ENCODE data around the gene PLXDC2. TPM values are rescaled to one million over a fixed set of nuclear protein-coding genes. Genes with fewer than 3 reads are reported as not detected.

Gene PLXDC2
- total RNA-seq, 1 experiment from 2014 or later: 0.20 TPM

- intact Hi-C loops (cut with micrococcal nuclease): no loop called here
- peaks cover 4 to 14% of the 10 kb centered on the region in 2 experiments; a peak in 2 of 4 replicates for H3K9me3 ChIP-seq (ENCODE audit: control insufficient read depth in 1 of 2, insufficient read depth in 1 of 2, low read depth in 1 of 2, low read length in 2 of 2)
- H3K9me2 ChIP-seq (ENCODE audit: insufficient read depth): no peaks in the 10 kb centered on the region
- H3K27ac ChIP-seq (ENCODE audit: low read depth, low read length): no peak overlapping the region
- H4K20me1 ChIP-seq (ENCODE audit: insufficient read depth): no peaks in the 10 kb centered on the region
- H3K27me3 ChIP-seq (ENCODE audit: insufficient read depth, low read length): no peaks in the 10 kb centered on the region
- H2AFZ ChIP-seq (ENCODE audit: low read depth, low read length, poor library complexity, severe bottlenecking): no peak overlapping the region
- ATAC-seq (no peak), DNase-seq (ENCODE audit: low read depth, low spot score) (no peak)
- H3K4me2 ChIP-seq (ENCODE audit: low read length): no peak overlapping the region
- ChIA-PET RAD21 (ENCODE audit: low non-redundant PET in 1 of 2, low total read pairs in 2 of 2, uncharacterized antibody in 2 of 2, unreplicated experiment in 2 of 2) (no interaction called here), CTCF (no interaction called here), POLR2A (no interaction called here)
- H3K9ac ChIP-seq (ENCODE audit: low read length): no peak overlapping the region
- no peaks in the 10 kb centered on the region for H3K4me1 ChIP-seq (ENCODE audit: control insufficient read depth in 1 of 2, insufficient read depth in 2 of 2, low read length in 2 of 2)
- no TSS peak for BruUV-seq (replicated peaks)
- H3K4me3 ChIP-seq (replicated peaks in 1 of 2; ENCODE audit: low read depth in 1 of 2, low read length in 2 of 2): no peak overlapping the region
- no peaks in the 10 kb centered on the region for H3K36me3 ChIP-seq (ENCODE audit: control insufficient read depth in 1 of 2, insufficient read depth in 2 of 2, low read length in 2 of 2)
- no peaks in the 10 kb centered on the region for H3K79me2 ChIP-seq (ENCODE audit: insufficient read depth, low read length)
- TF ChIP-seq EZH2phosphoT487 (IDR thresholded peaks at IDR 0.05; ENCODE audit: borderline replicate concordance): no peak
- no peak for TF ChIP-seq SRF (IDR thresholded peaks at IDR 0.05; ENCODE audit: low read depth)
These were observed 152.5 kb downstream of the PLXDC2 start for GRCh38 chr10:19968745-19969144.

- RAD21 ChIA-PET (ENCODE audit: low non-redundant PET in 1 of 2, low total read pairs in 2 of 2, uncharacterized antibody in 2 of 2, unreplicated experiment in 2 of 2): no interaction called here
- intact Hi-C loops (cut with micrococcal nuclease): no loop called here
- no peaks in the 10 kb centered on the region for H3K36me3 ChIP-seq (ENCODE audit: control insufficient read depth in 1 of 2, insufficient read depth in 2 of 2, low read length in 2 of 2)
- no peaks in the 10 kb centered on the region for H3K79me2 ChIP-seq (ENCODE audit: insufficient read depth, low read length)
- no peak overlapping the region for H2AFZ ChIP-seq (ENCODE audit: low read depth, low read length, poor library complexity, severe bottlenecking)
- H3K27me3 ChIP-seq (ENCODE audit: insufficient read depth, low read length): no peaks in the 10 kb centered on the region
- H3K4me2 ChIP-seq (ENCODE audit: low read length): no peak overlapping the region
- no peak overlapping the region for H3K27ac ChIP-seq (ENCODE audit: low read depth, low read length)
- DNase-seq (ENCODE audit: low read depth, low spot score) (no peak), ATAC-seq (no peak)
- H3K4me3 ChIP-seq (replicated peaks in 1 of 2; ENCODE audit: low read depth in 1 of 2, low read length in 2 of 2): no peak overlapping the region
- CTCF ChIA-PET: no interaction called here
- peaks cover 4 to 11% of the 10 kb centered on the region in 2 experiments; a peak in 2 of 4 replicates for H3K9me3 ChIP-seq (ENCODE audit: control insufficient read depth in 1 of 2, insufficient read depth in 1 of 2, low read depth in 1 of 2, low read length in 2 of 2)
- H3K9me2 ChIP-seq (ENCODE audit: insufficient read depth): no peaks in the 10 kb centered on the region
- POLR2A ChIA-PET: no interaction called here
- H3K9ac ChIP-seq (ENCODE audit: low read length): no peak overlapping the region
- BruUV-seq (replicated peaks): no TSS peak
- H3K4me1 ChIP-seq (ENCODE audit: control insufficient read depth in 1 of 2, insufficient read depth in 2 of 2, low read length in 2 of 2): no peaks in the 10 kb centered on the region
- H4K20me1 ChIP-seq (ENCODE audit: insufficient read depth): no peaks in the 10 kb centered on the region
- TF ChIP-seq EZH2 (IDR thresholded peaks at IDR 0.05): no peak
- TF ChIP-seq RAD21 (IDR thresholded peaks at IDR 0.05; ENCODE audit: low read depth): no peak
- no peak for TF ChIP-seq MAX (IDR thresholded peaks at IDR 0.05)
- TF ChIP-seq SIN3A (IDR thresholded peaks at IDR 0.05; ENCODE audit: low read depth): no peak
- no peak for TF ChIP-seq FOSL1 (IDR thresholded peaks at IDR 0.05; ENCODE audit: low read depth)
- TF ChIP-seq SRF (IDR thresholded peaks at IDR 0.05; ENCODE audit: low read depth): no peak
- TF ChIP-seq ATF3 (IDR thresholded peaks at IDR 0.05): no peak
- no peak for TF ChIP-seq CBX3 (IDR thresholded peaks at IDR 0.05; ENCODE audit: low read depth)
- TF ChIP-seq ZFX (IDR thresholded peaks at IDR 0.05): no peak
- no peak for TF ChIP-seq POLR2AphosphoS5 (IDR thresholded peaks at IDR 0.05; ENCODE audit: low read depth, low read length)
- TF ChIP-seq ZNF274 (IDR thresholded peaks at IDR 0.05; ENCODE audit: low read depth, low read length): no peak
- TF ChIP-seq JUND (IDR thresholded peaks at IDR 0.05): no peak
These were observed 154.0 kb downstream of the PLXDC2 start for GRCh38 chr10:19970256-19970655.

Data from HCT116 (cell line).